Skeletal muscle satellite cell (primary cell): ENCODE data around the gene MCEE.
"Not testable (repeated sequence)": the region's sequence is repeated elsewhere in the genome, so short reads cannot be mapped to it uniquely, and the experiment has no call there.

ENCODE experiments used
- H3K27me3 ChIP-seq: 2 replicates; pipeline ENCODE4 v1.7.0; 2013; ENCODE audit warnings: low read length; ENCODE audit not compliant: control insufficient read depth, insufficient read depth
- H3K36me3 ChIP-seq: 2 replicates; pipeline ENCODE4 v1.7.0; 2013; ENCODE audit warnings: mild to moderate bottlenecking, control low read depth, low read length; ENCODE audit not compliant: insufficient read depth
- H3K4me1 ChIP-seq: 2 replicates; pipeline ENCODE4 v1.7.0; 2013; ENCODE audit warnings: low read length; ENCODE audit not compliant: control insufficient read depth, insufficient read depth
- H3K4me2 ChIP-seq: 2 replicates; pipeline ENCODE4 v1.7.0; 2013; ENCODE audit warnings: mild to moderate bottlenecking, low read length
- H3K4me3 ChIP-seq: 2 replicates; pipeline ENCODE4 v1.7.0; 2013; ENCODE audit warnings: low read length
- H3K9ac ChIP-seq: 2 replicates; pipeline ENCODE4 v1.7.0; 2013; ENCODE audit warnings: mild to moderate bottlenecking, low read depth, low read length, moderate library complexity
- H3K9me3 ChIP-seq: replicated peaks from 2 replicates; pipeline ENCODE4 v1.7.0; 2013; ENCODE audit warnings: mild to moderate bottlenecking, control low read depth, low read length

MCEE gene

GRCh38 chr2:71100195-71100964 lies 29.6 kb downstream of the MCEE start:
- no peak overlapping the region for H3K9ac ChIP-seq
- no peaks in the 10 kb centered on the region for H3K27me3 ChIP-seq
- H3K9me3 ChIP-seq: no peaks in the 10 kb centered on the region
- H3K4me3 ChIP-seq: no peak overlapping the region
- H3K36me3 ChIP-seq: no peaks in the 10 kb centered on the region
- no peak overlapping the region for H3K4me2 ChIP-seq
- H3K4me1 ChIP-seq: peaks cover 9% of the 10 kb centered on the region

- H3K4me3 ChIP-seq, H3K4me2 ChIP-seq, H3K9ac ChIP-seq, H3K36me3 ChIP-seq, H3K9me3 ChIP-seq, H3K27me3 ChIP-seq, H3K4me1 ChIP-seq: not testable (repeated sequence)
Measured at GRCh38 chr2:71092491-71093260, 37.4 kb downstream of the MCEE start.

- not testable (repeated sequence) for H3K4me3 ChIP-seq, H3K4me2 ChIP-seq, H3K4me1 ChIP-seq, H3K27me3 ChIP-seq, H3K9ac ChIP-seq, H3K36me3 ChIP-seq, H3K9me3 ChIP-seq
Measured at GRCh38 chr2:71091808-71092207, 38.2 kb downstream of the MCEE start.

- H3K27me3 ChIP-seq, H3K9me3 ChIP-seq, H3K4me2 ChIP-seq, H3K9ac ChIP-seq, H3K4me3 ChIP-seq, H3K36me3 ChIP-seq, H3K4me1 ChIP-seq: not testable (repeated sequence)
Measured at GRCh38 chr2:71089475-71089874, 40.6 kb downstream of the MCEE start.

- not testable (repeated sequence) for H3K4me2 ChIP-seq, H3K4me3 ChIP-seq, H3K9ac ChIP-seq, H3K9me3 ChIP-seq, H3K4me1 ChIP-seq, H3K36me3 ChIP-seq, H3K27me3 ChIP-seq
Measured at GRCh38 chr2:71085325-71086003, 44.6 kb downstream of the MCEE start.

GRCh38 chr2:71083752-71084312 lies 46.2 kb downstream of the MCEE start:
- not testable (repeated sequence) for H3K4me1 ChIP-seq, H3K9me3 ChIP-seq, H3K36me3 ChIP-seq, H3K4me3 ChIP-seq, H3K27me3 ChIP-seq, H3K9ac ChIP-seq
- H3K4me2 ChIP-seq: peak overlapping the region; percentile 64

- H3K4me1 ChIP-seq, H3K9me3 ChIP-seq, H3K36me3 ChIP-seq, H3K9ac ChIP-seq, H3K27me3 ChIP-seq, H3K4me3 ChIP-seq, H3K4me2 ChIP-seq: not testable (repeated sequence)
Measured at GRCh38 chr2:71083297-71083696, 46.7 kb downstream of the MCEE start.

GRCh38 chr2:71082402-71083252 lies 47.4 kb downstream of the MCEE start:
- H3K36me3 ChIP-seq: peaks cover 15% of the 10 kb centered on the region
- no peaks in the 10 kb centered on the region for H3K27me3 ChIP-seq
- H3K9me3 ChIP-seq: no peaks in the 10 kb centered on the region
- H3K4me3 ChIP-seq: no peak overlapping the region
- H3K4me1 ChIP-seq: peaks cover 3% of the 10 kb centered on the region
- no peak overlapping the region for H3K4me2 ChIP-seq
- no peak overlapping the region for H3K9ac ChIP-seq

- Histone ChIP-seq H3K9ac (no peak overlapping the region), H3K27me3 (no peaks in the 10 kb centered on the region), H3K4me2 (no peak overlapping the region), H3K4me3 (no peak overlapping the region), H3K4me1 (no peaks in the 10 kb centered on the region), H3K36me3 (peaks cover 51% of the 10 kb centered on the region), H3K9me3 (no peaks in the 10 kb centered on the region)
Measured at GRCh38 chr2:71078624-71079023, 51.4 kb downstream of the MCEE start.

GRCh38 chr2:71074893-71075395 lies 55.1 kb downstream of the MCEE start:
- Histone ChIP-seq H3K9ac (no peak overlapping the region), H3K4me1 (peaks cover 12% of the 10 kb centered on the region), H3K9me3 (no peaks in the 10 kb centered on the region), H3K4me2 (no peak overlapping the region), H3K36me3 (peaks cover 76% of the 10 kb centered on the region), H3K4me3 (no peak overlapping the region), H3K27me3 (no peaks in the 10 kb centered on the region)

GRCh38 chr2:71073475-71073874 lies 56.6 kb downstream of the MCEE start:
- H3K4me1 ChIP-seq: peaks cover 16% of the 10 kb centered on the region
- H3K9ac ChIP-seq: no peak overlapping the region
- H3K9me3 ChIP-seq: no peaks in the 10 kb centered on the region
- H3K27me3 ChIP-seq: no peaks in the 10 kb centered on the region
- H3K4me2 ChIP-seq: no peak overlapping the region
- H3K4me3 ChIP-seq: no peak overlapping the region
- peaks cover 70% of the 10 kb centered on the region for H3K36me3 ChIP-seq
